Measurements from ENCODE around the gene PDIA4. TPM values are rescaled to one million over a fixed set of nuclear protein-coding genes. Genes with fewer than 3 reads are reported as not detected.

PDIA4 gene
- total and polyA plus RNA-seq, 9 donors: 49.6 to 130 (median 72.4) TPM

DNA sequence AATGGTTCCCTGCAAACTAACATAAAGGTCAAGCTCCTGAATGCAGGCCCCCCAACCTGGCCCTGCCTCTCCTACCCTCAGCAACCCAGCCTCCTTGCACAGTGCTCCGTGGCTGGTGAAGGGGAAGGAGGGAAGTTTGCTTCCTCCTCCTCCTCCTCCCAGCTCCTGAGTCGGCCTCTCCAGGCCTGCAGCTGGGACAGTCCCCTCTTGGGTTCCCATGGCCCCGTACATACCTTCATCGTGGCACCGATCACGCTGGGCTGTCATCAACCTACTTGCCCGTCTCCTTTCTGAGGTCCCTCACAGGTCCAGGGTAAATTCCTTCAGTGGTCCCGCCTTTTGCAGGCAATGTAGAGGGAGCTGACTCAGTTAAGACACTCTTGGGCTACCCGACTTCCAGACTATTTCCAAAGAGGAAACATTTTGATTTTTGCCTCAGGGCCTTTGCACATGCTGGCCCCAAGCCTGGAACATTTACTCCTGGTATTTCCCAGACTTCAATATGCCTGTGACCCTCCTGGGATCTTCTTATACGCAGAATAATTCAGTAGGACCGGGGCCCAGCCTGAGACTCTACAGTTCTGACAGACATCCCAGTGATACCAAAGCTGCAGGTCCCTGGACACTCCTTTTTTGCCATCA lies 26.8 kb downstream of the PDIA4 start:
- TF ChIP-seq EP300 (IDR thresholded peaks at IDR 0.05) (no peak), CTCF (IDR thresholded peaks at IDR 0.05) (no peak), POLR2A (IDR thresholded peaks at IDR 0.05) (no peak)

GRCh38 chr7:149000961-149001360 lies 27.3 kb downstream of the PDIA4 start:
- TF ChIP-seq CTCF (IDR thresholded peaks at IDR 0.05) (no peak), POLR2A (IDR thresholded peaks at IDR 0.05) (no peak), EP300 (IDR thresholded peaks at IDR 0.05) (no peak)
- intact Hi-C loops (cut with DNase I): loop anchor here in 2 of 4 donors (10.0 kb wide), 2 partner anchors 64 to 94 kb away; partner anchors contain the start of gene ZNF786 (in 1 of the 2)
- no peak for DNase-seq
- Histone ChIP-seq H3K27ac (no peak overlapping the region), H3K27me3 (no peaks in the 10 kb centered on the region), H3K9me3 (no peaks in the 10 kb centered on the region), H3K36me3 (no peaks in the 10 kb centered on the region), H3K4me1 (ENCODE audit: insufficient read depth) (no peaks in the 10 kb centered on the region), H3K4me3 (no peak overlapping the region)
- 58 to 70% (median 69%) methylated on average over 5 of the region's 5 CpGs for WGBS, 3 donors

More for the DNA sequence above, 26.8 kb downstream of the PDIA4 start:
- no peaks in the 10 kb centered on the region for H3K36me3 ChIP-seq
- H3K27me3 ChIP-seq: no peaks in the 10 kb centered on the region
- intact Hi-C loops (cut with DNase I): loop anchor here in 2 of 4 donors (10.0 kb wide), 2 partner anchors 63 to 93 kb away; partner anchors contain the start of gene ZNF786 (in 1 of the 2)
- no peak overlapping the region for H3K4me3 ChIP-seq
- 78 to 79% (median 78%) methylated on average over 11 of the region's 11 CpGs for WGBS, 3 donors
- no peaks in the 10 kb centered on the region for H3K9me3 ChIP-seq
- no peak overlapping the region for H3K27ac ChIP-seq
- no peaks in the 10 kb centered on the region for H3K4me1 ChIP-seq (ENCODE audit: insufficient read depth)
- DNase-seq: no peak

GRCh38 chr7:148999192-148999591 lies 29.1 kb downstream of the PDIA4 start:
- no peaks in the 10 kb centered on the region for H3K36me3 ChIP-seq
- TF ChIP-seq POLR2A (IDR thresholded peaks at IDR 0.05): no peak
- no peak for TF ChIP-seq EP300 (IDR thresholded peaks at IDR 0.05)
- no peak for TF ChIP-seq CTCF (IDR thresholded peaks at IDR 0.05)
- no peaks in the 10 kb centered on the region for H3K9me3 ChIP-seq
- H3K27ac ChIP-seq: no peak overlapping the region
- no peak for DNase-seq
- intact Hi-C loops (cut with DNase I): no loop called here
- WGBS, 3 donors: 72 to 86% (median 83%) methylated on average over 6 of the region's 6 CpGs
- no peak overlapping the region for H3K4me3 ChIP-seq
- no peaks in the 10 kb centered on the region for H3K4me1 ChIP-seq (ENCODE audit: insufficient read depth)
- H3K27me3 ChIP-seq: no peaks in the 10 kb centered on the region

GRCh38 chr7:148997497-148997896 lies 30.8 kb downstream of the PDIA4 start:
- WGBS, 3 donors: 72 to 88% (median 84%) methylated on average over 4 of the region's 4 CpGs
- no peak overlapping the region for H3K27ac ChIP-seq

More at GRCh38 chr7:148997497-148997896, 30.8 kb downstream of the PDIA4 start:
- intact Hi-C loops (cut with DNase I): no loop called here
- H3K27me3 ChIP-seq: no peaks in the 10 kb centered on the region
- no peak overlapping the region for H3K4me3 ChIP-seq
- H3K36me3 ChIP-seq: no peaks in the 10 kb centered on the region
- TF ChIP-seq CTCF (IDR thresholded peaks at IDR 0.05): no peak
- no peak for TF ChIP-seq POLR2A (IDR thresholded peaks at IDR 0.05)
- no peak for TF ChIP-seq EP300 (IDR thresholded peaks at IDR 0.05)
- no peaks in the 10 kb centered on the region for H3K4me1 ChIP-seq (ENCODE audit: insufficient read depth)
- DNase-seq: no peak
- no peaks in the 10 kb centered on the region for H3K9me3 ChIP-seq
